Measurements from ENCODE around the gene THUMPD2.

- TF ChIP-seq CTCF (IDR thresholded peaks at IDR 0.05; ENCODE audit: low read length): no peak
- TF ChIP-seq EZH2phosphoT487 (IDR thresholded peaks at IDR 0.05; ENCODE audit: low read length): no peak
- no peak for TF ChIP-seq EZH2 (optimal IDR thresholded peaks at IDR 0.05; ENCODE audit: low read depth, low read length)
These were observed 7.9 kb upstream of the THUMPD2 start for GRCh38 chr2:39786761-39787522.
